GM19452 (cell line): Measurements from ENCODE around the gene TSPO2.

ENCODE experiments used
- ATAC-seq: cut with Tn5 transposase; IDR thresholded peaks from one replicate; pipeline ENCODE4 v1.9.1; 2021; ENCODE audit not compliant: unreplicated experiment

TSPO2 gene

GRCh38 chr6:41049955-41050354 is 7.7 kb downstream of the TSPO2 start:
- ATAC-seq = no peak

GRCh38 chr6:41050536-41050935 is 8.3 kb downstream of the TSPO2 start:
- ATAC-seq = no peak

GRCh38 chr6:41051873-41052272 is 9.6 kb downstream of the TSPO2 start:
- no peak for ATAC-seq

- no peak for ATAC-seq
Measured at GRCh38 chr6:41053041-41053440, 10.8 kb downstream of the TSPO2 start, which contains the start of gene APOBEC2. Gene APOBEC2 (plus strand): TSS chr6:41053202. CDS start chr6:41053348, 146 bp downstream.

- ATAC-seq = no peak
Measured at GRCh38 chr6:41054511-41054910, 12.2 kb downstream of the TSPO2 start.

- no peak for ATAC-seq
Measured at GRCh38 chr6:41055149-41055548, 12.9 kb downstream of the TSPO2 start.

GRCh38 chr6:41056768-41057490 is 14.7 kb downstream of the TSPO2 start:
- ATAC-seq = no peak

GRCh38 chr6:41058783-41059181 is 16.5 kb downstream of the TSPO2 start:
- no peak for ATAC-seq

- ATAC-seq = no peak
Measured at GRCh38 chr6:41059556-41059955, 17.3 kb downstream of the TSPO2 start.

- no peak for ATAC-seq
Measured at GRCh38 chr6:41061196-41061726, 19.0 kb downstream of the TSPO2 start.

- ATAC-seq = no peak
Measured at GRCh38 chr6:41062056-41062455, 19.8 kb downstream of the TSPO2 start.

- ATAC-seq = no peak
Measured at GRCh38 chr6:41063884-41064285, 21.6 kb downstream of the TSPO2 start.

- no peak for ATAC-seq
Measured at GRCh38 chr6:41064841-41065240, 22.6 kb downstream of the TSPO2 start.

GRCh38 chr6:41065550-41066026 is 23.3 kb downstream of the TSPO2 start:
- ATAC-seq = no peak

GRCh38 chr6:41066867-41067304 is 24.6 kb downstream of the TSPO2 start:
- ATAC-seq = no peak

GRCh38 chr6:41071501-41071922 is 29.2 kb downstream of the TSPO2 start:
- ATAC-seq = no peak

- peak; percentile 61 for ATAC-seq
Measured at GRCh38 chr6:41071923-41072835, 29.9 kb downstream of the TSPO2 start, which contains the start of gene OARD1. Gene OARD1 (minus strand): TSS chr6:41072356. CDS start chr6:41071634, 722 bp downstream.

- ATAC-seq = peak; percentile 60
Measured at GRCh38 chr6:41072836-41073202, 30.6 kb downstream of the TSPO2 start, which contains the start of gene NFYA. Gene NFYA (plus strand): TSS chr6:41072974. CDS start chr6:41079090, 6,116 bp downstream.

- ATAC-seq = peak; percentile 27
Measured at GRCh38 chr6:41073203-41073967, 31.1 kb downstream of the TSPO2 start.

- ATAC-seq = no peak
Measured at GRCh38 chr6:41073968-41074691, 31.9 kb downstream of the TSPO2 start.
